Subcutaneous abdominal adipose tissue (tissue), 5 donors: Measurements from ENCODE around the gene KCNAB2.

Experiments used
- H3K27ac ChIP-seq: one replicate; pipeline ENCODE4 v1.7.0; 2013; ENCODE audit warnings: low read depth, mild to moderate bottlenecking, inconsistent platforms, low read length, moderate library complexity
- H3K27me3 ChIP-seq, 5 donors: one replicate each; pipeline ENCODE4 v1.7.0; 2013; ENCODE audit warnings: low read length in 5 of 5, inconsistent platforms in 1 of 5; ENCODE audit not compliant: control insufficient read depth in 5 of 5, insufficient read depth in 4 of 5
- H3K36me3 ChIP-seq, 5 donors: one replicate each; pipeline ENCODE4 v1.7.0; 2013; ENCODE audit warnings: low read length in 5 of 5; ENCODE audit not compliant: control insufficient read depth in 5 of 5, insufficient read depth in 5 of 5
- H3K4me1 ChIP-seq, 5 donors: one replicate each; pipeline ENCODE4 v1.7.0; 2013; ENCODE audit warnings: low read length in 5 of 5, mild to moderate bottlenecking in 3 of 5, moderate library complexity in 1 of 5; ENCODE audit not compliant: control insufficient read depth in 5 of 5, insufficient read depth in 5 of 5
- H3K4me3 ChIP-seq, 5 donors: one replicate each; pipeline ENCODE4 v1.7.0; 2013; ENCODE audit warnings: low read length in 5 of 5, low read depth in 1 of 5
- H3K9ac ChIP-seq, 5 donors: one replicate each; pipeline ENCODE4 v1.7.0; 2013; ENCODE audit warnings: low read length in 5 of 5, mild to moderate bottlenecking in 4 of 5, moderate library complexity in 3 of 5
- H3K9me3 ChIP-seq, 5 donors: one replicate each; pipeline ENCODE4 v1.7.0; 2013; ENCODE audit warnings: low read length in 5 of 5; ENCODE audit not compliant: control insufficient read depth in 5 of 5
- donor health status: healthy.
- donor health status: healthy.
- donor health status: healthy.
- donor health status: healthy.
- donor health status: healthy.

Gene KCNAB2

DNA sequence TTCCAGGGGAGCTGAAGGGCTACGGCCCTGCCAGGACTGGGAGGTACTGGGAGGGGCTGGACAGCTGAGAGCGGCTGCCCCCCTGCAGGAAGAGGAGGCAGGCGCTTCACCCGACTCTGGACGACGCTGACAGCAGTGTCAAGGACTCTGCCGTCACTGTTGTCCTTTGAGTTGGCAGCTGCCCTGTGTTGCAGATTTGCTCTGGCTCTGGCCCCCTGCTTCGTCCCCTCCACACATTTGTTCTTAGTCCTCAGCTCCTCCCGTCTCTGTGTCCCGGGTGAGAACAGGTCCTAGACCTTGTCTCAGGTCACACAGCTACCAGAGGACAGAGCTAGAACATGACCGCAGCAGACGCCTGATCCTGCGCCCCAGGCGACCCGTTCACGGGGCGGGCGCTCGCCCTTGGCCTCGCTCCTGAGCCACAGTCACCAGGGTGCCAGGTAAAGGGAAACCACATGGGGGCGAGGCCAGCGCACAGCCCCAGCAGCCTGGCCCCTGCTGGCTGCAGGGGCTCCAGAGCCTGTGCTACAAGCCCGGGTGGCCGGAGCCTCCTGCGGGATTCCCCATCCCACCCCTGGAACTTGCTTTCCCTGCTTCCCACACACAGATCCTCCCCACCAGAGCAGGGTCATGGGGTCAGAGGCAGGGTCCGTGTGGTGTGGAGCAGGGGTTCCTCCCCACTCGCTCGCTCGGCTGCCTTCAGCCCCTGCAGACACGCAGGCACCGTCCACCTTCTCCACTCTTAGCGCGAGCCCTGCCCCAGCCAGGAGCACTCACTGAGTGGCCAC is 42.8 kb upstream of the KCNAB2 start:
- no peaks in the 10 kb centered on the region for H3K36me3 ChIP-seq
- no peaks in the 10 kb centered on the region for H3K4me1 ChIP-seq
- H3K27ac ChIP-seq = no peak overlapping the region
- H3K27me3 ChIP-seq = peaks cover 0 to 18% (median 0%) of the 10 kb centered on the region in 5 donors
- no peak overlapping the region for H3K4me3 ChIP-seq
- H3K9ac ChIP-seq = no peak overlapping the region
- no peaks in the 10 kb centered on the region for H3K9me3 ChIP-seq

DNA sequence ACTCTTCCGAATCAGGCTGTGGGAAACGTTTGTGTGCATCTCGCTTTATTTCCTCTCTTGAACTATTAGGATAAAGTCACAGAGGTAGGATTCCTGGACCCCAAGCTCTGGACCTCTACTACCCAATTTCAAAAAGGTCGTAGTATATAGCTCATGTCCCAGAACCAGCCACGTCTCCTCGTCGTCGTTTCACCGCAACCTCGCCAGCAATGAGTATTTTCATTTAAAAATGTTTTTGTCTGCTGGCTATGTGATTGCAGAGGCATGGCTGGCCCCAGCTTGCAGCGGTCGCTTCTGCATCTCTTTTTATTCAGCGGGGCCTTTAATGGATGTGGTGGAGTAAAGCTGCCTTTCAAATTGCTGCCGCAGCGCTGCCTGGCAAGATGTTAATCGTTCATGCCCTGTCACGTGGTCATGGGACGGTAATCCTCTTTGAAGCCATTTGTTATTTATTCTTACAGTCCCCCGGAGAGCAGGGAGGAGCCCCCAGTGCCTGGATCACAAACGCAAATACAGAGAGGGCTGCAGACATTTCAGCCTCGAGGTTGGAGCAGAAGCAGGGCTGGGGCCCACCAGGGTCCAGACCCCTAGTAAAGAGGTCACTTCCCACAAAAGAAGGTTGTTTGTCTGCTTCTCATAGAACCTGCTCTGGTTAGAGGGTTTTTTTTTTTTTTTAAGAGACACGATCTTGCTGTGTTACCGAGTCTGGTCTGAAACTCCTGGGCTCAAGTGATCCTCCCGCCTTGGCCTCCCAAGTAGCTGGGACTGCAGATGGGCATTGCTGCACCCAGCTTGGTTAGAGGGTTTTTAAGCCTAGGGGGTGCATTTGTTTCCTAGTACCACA is 41.9 kb upstream of the KCNAB2 start:
- H3K27ac ChIP-seq = no peak overlapping the region
- no peak overlapping the region for H3K9ac ChIP-seq

DNA sequence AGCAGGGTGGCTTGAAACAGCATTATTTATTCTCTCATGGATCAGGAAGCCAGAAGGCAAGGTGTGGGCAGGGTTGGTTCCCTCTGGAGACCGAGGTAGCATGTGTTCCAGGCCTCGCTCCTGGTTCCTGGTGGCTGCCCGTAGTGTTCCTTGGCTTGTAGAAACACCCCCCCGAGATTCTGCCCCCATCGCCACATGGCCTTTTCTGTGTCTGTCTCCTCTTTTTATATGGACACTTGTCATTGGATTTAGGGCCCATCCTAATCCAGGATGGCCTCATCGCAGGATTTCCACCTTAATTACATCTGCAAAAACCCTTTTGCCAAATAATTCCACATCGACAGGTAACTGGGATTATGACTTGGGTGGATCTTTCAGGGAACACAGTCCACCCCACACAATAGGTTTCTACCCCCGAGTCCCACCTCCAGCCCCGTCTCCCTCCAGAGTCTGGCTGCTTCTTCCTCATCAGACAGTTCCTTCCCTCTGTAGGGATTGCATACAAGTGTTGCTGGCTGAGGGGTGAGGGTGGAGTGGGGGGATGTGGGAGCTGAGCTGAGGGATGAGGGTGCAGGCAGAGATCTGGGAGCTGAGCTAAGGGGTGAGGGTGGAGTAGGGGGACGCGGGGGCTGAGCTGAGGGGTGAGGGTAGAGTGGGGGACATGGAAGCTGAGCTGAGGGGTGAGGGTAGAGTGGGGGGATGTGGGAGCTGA is 41.1 kb upstream of the KCNAB2 start:
- no peaks in the 10 kb centered on the region for H3K36me3 ChIP-seq
- peaks cover 0 to 18% (median 0%) of the 10 kb centered on the region in 5 donors for H3K27me3 ChIP-seq
- H3K9ac ChIP-seq = no peak overlapping the region

More for the DNA sequence above, 41.9 kb upstream of the KCNAB2 start:
- Histone ChIP-seq H3K36me3 (no peaks in the 10 kb centered on the region), H3K4me3 (no peak overlapping the region), H3K9me3 (no peaks in the 10 kb centered on the region), H3K27me3 (peaks cover 0 to 18% (median 0%) of the 10 kb centered on the region in 5 donors), H3K4me1 (peaks cover 0 to under 1% (median 0%) of the 10 kb centered on the region in 5 donors)

DNA sequence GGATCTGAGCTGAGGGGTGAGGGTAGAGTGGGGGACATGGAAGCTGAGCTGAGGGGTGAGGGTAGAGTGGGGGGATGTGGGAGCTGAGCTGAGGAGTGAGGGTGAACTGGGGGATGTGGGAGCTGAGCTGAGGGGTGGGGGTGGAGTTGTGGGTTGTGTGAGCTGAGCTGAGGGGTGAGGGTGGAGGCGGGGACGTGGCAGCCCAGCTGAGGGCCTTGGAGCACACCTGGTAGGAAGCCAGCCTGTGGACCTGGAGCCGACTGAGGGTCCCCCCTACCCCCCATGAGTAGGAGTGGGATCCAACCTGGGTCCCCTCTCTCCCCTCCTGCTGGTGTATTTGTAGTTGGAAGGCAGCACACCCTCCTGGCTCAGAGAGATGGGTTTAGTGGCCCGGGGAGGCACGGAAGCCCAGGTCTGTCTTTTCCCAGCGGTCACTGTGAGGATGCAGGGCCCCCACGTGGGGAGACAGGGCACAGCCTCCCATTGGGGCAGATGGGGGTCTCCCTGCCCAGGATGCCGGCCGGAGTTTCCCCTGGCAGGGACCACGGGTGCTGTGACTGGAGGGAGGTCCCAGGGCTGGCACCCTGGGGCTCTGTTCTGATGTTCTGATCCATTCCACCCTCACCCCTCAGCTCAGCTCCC is 40.3 kb upstream of the KCNAB2 start:
- H3K27ac ChIP-seq = no peak overlapping the region

More for the DNA sequence above, 41.1 kb upstream of the KCNAB2 start:
- peaks cover 0 to 8% (median 0%) of the 10 kb centered on the region in 5 donors for H3K4me1 ChIP-seq
- no peaks in the 10 kb centered on the region for H3K9me3 ChIP-seq
- H3K27ac ChIP-seq = no peak overlapping the region
- H3K4me3 ChIP-seq = no peak overlapping the region

DNA sequence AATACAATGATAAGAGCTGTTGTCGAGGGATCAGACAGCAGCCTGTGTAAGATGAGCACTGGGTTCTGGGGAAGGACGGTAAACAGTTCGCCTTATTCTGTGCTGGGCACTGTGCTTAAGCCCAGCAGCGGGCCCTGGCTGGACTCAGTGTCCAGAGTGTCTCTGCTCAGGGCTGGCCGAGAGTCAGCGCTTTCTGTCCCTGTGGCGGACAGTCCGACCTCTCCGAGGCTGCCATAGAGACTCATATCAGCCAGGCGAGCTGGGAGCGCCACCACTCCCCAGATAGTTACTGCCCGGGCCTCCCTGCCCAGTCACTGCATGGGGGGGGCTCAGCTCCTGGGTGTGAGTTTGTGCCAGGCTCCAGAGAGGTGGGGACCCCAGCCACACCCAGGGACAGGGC is 38.8 kb upstream of the KCNAB2 start:
- no peak overlapping the region for H3K27ac ChIP-seq
- no peaks in the 10 kb centered on the region for H3K9me3 ChIP-seq
- H3K4me3 ChIP-seq = no peak overlapping the region
- peaks cover 0 to 8% (median 0%) of the 10 kb centered on the region in 5 donors for H3K4me1 ChIP-seq
- H3K27me3 ChIP-seq = peaks cover 0 to 14% (median 0%) of the 10 kb centered on the region in 5 donors
- H3K36me3 ChIP-seq = no peaks in the 10 kb centered on the region
- no peak overlapping the region for H3K9ac ChIP-seq

More for the DNA sequence above, 40.3 kb upstream of the KCNAB2 start:
- H3K9ac ChIP-seq = no peak overlapping the region
- no peaks in the 10 kb centered on the region for H3K9me3 ChIP-seq
- peaks cover 0 to 14% (median 0%) of the 10 kb centered on the region in 5 donors for H3K27me3 ChIP-seq
- H3K4me3 ChIP-seq = no peak overlapping the region
- peaks cover 0 to 8% (median 0%) of the 10 kb centered on the region in 5 donors for H3K4me1 ChIP-seq
- H3K36me3 ChIP-seq = no peaks in the 10 kb centered on the region

DNA sequence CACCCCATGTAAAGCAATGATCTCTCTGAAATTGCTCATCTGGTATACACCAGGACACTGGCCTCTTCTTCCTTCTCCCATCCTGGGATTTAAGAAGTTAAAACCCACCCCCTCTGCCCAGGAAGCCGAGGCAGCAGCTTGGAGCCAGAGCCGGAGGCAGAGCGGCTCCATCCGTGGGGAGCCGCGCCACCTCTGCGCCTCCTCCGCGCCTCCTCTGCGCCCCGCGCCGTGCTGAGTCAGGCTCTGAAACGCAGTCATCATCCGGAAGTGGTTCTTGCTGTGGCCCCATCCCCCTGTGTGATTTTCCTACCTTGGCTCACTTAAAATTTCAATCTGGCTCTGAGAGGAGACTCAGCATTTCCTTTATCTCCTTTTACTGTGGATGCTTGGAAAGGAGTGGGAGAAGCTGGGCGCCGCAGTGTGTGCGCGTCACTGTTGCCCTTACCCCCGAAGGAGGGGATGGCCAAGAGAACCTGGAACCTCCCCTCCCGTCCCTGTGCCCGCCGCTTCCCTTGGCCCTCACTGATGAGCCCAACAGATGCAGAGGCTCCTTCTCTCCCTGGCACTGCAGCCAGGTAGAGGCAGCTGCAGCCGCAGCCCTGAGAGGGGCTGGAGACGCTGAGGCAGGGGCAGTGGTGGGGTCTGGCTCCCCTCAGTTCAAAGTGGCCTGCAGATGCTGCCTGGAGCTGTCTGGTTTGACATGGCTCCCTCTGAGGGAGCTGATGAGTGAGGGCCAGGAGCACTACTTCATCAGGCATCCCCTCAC is 38.2 kb upstream of the KCNAB2 start:
- Histone ChIP-seq H3K9ac (no peak overlapping the region), H3K9me3 (no peaks in the 10 kb centered on the region), H3K27me3 (peaks cover 0 to 10% (median 0%) of the 10 kb centered on the region in 5 donors), H3K4me1 (peaks cover 0 to 8% (median 0%) of the 10 kb centered on the region in 5 donors), H3K27ac (no peak overlapping the region), H3K36me3 (no peaks in the 10 kb centered on the region), H3K4me3 (no peak overlapping the region)

DNA sequence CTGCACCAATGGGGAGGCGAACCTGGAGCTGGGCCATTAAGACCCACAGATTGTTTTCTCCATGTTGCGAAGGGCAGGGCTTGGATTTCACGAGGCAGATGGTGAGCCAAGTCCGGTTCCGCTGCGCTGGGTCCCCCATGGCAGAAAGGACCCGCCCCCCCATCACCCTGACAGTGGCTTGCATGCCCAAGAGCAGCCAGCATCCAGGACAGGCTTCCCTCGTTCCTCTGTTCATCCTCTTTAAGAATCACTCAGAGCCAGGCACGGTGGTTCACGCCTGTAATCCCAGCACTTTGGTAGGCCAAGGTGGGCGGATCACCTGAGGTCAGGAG is 37.6 kb upstream of the KCNAB2 start:
- H3K27ac ChIP-seq = no peak overlapping the region
- H3K9me3 ChIP-seq = no peaks in the 10 kb centered on the region
- no peaks in the 10 kb centered on the region for H3K36me3 ChIP-seq
- no peak overlapping the region for H3K9ac ChIP-seq
- H3K4me1 ChIP-seq = peaks cover 0 to 8% (median 0%) of the 10 kb centered on the region in 5 donors
- H3K27me3 ChIP-seq = peaks cover 0 to 8% (median 0%) of the 10 kb centered on the region in 5 donors
- H3K4me3 ChIP-seq = no peak overlapping the region

DNA sequence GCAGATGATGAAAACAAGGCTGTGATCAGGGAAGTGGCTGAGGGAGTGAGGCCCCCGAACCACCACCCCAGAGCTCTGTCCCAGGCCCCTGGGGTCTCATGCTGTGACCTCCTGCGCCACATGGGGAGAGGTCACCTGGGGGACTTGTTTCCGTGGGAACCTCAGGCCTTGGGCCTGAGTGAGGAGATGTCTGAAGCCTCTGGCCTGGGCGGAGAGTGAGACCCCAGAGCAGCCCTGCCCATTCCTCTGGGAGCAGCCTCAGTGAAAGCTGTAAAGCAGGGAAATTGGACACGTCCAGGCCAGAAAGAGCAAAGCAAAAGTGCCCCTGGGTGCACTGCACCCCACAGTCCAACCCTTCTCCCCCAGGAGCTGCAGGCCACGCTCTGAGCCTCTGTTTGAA is 37.0 kb upstream of the KCNAB2 start:
- Histone ChIP-seq H3K4me3 (no peak overlapping the region), H3K27me3 (peaks cover 0 to 8% (median 0%) of the 10 kb centered on the region in 5 donors), H3K9ac (no peak overlapping the region), H3K27ac (no peak overlapping the region), H3K36me3 (no peaks in the 10 kb centered on the region), H3K9me3 (no peaks in the 10 kb centered on the region), H3K4me1 (peaks cover 0 to 8% (median 0%) of the 10 kb centered on the region in 5 donors)
